ENCODE measurements around the gene PIP5K1C.

PIP5K1C gene

GRCh38 chr19:3611841-3612240, 88.4 kb downstream of the PIP5K1C start:
- no peak for DNase-seq (ENCODE audit: low read depth, low spot score)

DNA sequence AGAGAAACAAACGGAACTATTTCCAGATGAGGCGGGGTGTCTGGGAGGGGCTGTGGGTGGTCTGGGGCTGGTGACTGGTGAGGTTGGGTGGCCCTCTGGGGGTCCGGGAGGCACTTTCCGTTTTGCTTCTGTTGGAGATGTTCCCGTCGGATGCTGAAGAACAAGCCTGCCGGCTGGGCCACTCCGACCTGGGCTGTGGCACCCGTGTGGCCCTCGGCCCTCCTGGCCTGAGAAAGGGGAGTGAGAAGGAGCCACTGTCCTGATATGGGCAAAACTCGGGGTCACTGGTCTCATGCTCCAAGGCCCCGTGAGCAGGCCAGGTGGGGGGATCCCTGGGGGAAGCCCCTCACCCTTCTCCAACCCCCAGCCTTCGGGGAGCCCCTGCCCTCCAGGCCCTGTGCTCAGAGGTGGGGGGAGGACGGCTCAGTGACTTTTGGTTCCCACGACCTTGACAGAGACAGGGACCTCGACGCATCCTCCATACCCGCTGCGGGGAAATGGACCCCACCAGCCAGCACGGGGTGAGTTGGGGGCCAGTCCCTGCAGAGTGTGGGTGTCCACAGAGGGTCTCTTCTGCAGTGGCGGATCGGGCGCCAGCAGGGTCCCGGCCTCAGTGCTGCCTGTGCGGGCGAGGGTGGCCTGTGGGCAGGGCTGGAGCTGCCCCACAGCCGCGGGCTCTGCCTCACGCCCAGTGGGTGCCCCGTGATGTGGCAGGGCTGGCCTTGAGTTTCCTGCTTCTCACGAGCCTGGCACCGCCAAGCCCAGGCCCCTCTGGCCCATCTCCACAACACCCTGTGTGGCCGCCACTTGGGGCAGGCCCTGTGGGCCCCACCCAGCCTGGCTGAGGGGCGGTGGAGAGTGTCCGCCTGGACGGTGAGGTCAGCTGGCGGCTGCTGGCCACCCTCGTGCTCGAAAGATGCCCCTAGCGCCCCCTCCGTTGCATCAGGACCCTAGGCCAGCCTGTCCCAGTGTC, 89.2 kb downstream of the PIP5K1C start:
- no peak for DNase-seq (ENCODE audit: low read depth, low spot score)

DNA sequence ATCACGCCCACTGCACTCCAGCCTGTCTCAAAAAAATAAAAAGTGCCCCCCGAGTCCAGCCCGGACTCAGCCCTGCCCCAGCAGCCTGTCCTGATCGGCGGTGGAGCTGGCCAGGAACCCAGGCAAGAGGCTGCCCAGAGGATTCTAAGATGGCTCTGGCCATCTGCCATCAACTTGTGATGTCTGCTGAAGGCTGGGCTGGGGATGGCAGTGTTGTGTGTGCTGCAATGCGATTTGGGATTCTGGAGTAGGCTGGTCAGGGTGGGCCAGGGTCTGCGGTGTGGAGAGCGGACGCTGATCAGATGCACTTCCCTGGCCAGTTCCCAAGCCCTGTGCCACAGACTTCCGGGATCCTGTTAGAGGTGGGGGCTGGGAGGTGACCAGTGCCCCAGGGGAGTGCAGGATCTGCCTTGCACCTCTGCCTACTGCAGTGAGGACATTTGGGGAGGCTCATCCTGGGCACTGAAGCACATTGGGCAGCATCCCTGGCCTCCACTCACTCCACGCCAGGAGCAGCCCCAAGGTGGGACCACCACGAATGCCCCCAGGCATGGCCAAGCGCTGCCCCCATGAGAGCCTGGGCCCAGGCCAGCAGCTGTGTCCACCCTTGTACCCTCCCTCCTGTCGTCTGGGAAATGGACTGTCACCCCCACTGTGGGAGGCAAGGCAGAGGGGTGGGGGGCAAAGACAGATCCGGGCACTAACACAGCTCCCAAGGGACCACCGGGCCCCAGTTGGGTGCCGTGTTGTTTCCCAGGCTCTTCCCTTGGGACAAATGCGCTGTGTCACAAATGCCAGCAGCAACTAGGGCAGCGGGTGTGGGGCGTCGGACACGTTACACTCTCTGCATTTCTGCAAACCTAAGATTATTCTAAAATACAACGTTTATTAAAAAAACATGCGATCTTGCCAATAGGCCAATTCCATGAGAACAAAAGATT, 90.2 kb downstream of the PIP5K1C start:
- DNase-seq (ENCODE audit: low read depth, low spot score), result no peak

GRCh38 chr19:3608750-3609322, 91.4 kb downstream of the PIP5K1C start:
- peak; percentile 67 for DNase-seq (ENCODE audit: low read depth, low spot score)

DNA sequence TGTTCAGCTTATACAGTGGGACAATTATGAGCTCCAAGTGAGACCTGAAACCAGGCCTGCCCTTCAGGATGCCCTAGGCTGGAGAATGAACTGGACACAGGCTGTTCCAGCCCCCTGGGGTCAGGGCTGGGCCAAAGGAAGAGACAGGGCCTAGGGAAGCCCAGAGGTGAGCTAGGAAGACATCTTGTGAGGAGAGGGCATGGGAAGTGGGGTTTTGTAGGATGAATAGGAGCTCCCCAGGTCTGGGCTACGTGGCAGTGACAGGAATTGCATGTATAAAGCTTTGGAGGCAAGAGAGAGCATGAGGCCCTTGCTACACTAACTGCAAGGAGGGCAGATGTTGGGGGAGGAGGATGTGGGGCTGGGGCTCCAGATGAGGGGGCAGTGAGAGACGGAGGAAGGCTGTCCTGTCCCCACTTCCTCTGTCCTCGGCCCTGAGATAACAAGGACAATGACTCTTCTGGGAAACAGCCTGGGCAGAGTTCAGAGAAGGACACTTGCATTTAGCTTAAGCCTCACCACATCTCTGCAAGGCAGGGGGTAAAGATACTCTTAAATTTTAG, 92.1 kb downstream of the PIP5K1C start:
- no peak for DNase-seq (ENCODE audit: low read depth, low spot score)

- DNase-seq (ENCODE audit: low read depth, low spot score), result no peak
Measured at GRCh38 chr19:3607303-3608078, 92.8 kb downstream of the PIP5K1C start.

- DNase-seq (ENCODE audit: low read depth, low spot score), result no peak
Measured at GRCh38 chr19:3606690-3607289, 93.5 kb downstream of the PIP5K1C start, which contains the start of gene TBXA2R. TSS of gene TBXA2R (minus strand) at chr19:3606875. CDS start at chr19:3600634, 6,241 bp downstream.

DNA sequence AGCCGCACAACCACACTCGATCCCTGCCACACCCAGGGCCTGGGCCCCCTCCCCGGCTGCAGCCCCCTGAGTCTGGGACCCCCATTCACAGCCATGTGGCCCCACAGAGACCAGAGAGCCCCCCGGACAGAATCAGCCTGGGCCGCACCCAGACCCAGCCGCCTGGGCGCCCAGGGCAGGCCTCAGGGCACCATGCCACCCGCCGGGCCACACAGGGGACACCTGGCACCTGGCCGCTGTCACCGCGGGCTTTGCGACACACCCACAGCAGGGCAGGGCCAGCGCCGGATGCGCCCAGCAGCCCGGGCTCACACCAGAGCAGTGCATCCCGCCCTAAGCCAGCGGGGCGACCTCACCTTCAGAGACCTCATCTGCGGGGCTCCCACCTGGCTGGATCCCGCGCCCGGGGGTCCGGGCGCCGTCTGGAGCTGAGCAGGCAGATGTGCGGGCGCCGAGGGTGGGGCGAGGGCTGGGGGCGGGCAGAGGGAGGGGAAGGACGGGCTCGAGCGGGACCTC, 94.0 kb downstream of the PIP5K1C start:
- no peak for DNase-seq (ENCODE audit: low read depth, low spot score)

GRCh38 chr19:3605770-3606169, 94.5 kb downstream of the PIP5K1C start:
- DNase-seq (ENCODE audit: low read depth, low spot score), result no peak

DNA sequence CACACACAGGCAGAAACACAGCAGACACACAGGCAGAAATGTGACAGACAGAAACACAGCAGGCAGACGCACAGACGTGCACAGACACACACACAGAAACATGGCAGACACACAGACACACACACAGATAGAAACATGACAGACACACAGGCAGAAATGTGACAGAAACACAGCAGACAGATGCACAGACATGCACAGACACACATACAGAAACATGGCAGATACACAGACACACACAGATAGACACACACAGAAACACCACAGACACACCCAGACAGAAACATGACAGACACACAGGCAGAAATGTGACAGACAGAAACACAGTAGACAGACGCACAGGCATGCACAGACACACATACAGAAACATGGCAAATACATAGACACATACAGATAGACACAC, 94.9 kb downstream of the PIP5K1C start:
- no peak for DNase-seq (ENCODE audit: low read depth, low spot score)

DNA sequence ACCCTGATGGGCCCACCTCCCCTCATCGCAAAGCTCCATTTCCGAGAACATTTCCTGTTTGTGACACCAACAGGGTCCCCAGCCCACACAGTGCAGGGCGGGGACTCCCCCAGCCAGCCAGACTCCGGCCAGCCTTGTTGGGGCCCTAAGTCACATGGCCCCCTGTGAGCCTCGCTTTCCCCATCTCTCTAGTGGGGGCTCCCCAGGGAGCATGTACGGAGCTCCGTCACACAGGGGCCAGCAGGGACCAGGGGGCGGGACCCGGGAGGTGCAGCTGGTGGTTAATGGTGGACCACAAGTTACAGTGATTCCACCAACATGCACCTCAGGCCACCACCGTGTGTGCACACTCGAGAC, 95.3 kb downstream of the PIP5K1C start:
- DNase-seq (ENCODE audit: low read depth, low spot score), result no peak

GRCh38 chr19:3604227-3604986, 95.9 kb downstream of the PIP5K1C start:
- no peak for DNase-seq (ENCODE audit: low read depth, low spot score)

DNA sequence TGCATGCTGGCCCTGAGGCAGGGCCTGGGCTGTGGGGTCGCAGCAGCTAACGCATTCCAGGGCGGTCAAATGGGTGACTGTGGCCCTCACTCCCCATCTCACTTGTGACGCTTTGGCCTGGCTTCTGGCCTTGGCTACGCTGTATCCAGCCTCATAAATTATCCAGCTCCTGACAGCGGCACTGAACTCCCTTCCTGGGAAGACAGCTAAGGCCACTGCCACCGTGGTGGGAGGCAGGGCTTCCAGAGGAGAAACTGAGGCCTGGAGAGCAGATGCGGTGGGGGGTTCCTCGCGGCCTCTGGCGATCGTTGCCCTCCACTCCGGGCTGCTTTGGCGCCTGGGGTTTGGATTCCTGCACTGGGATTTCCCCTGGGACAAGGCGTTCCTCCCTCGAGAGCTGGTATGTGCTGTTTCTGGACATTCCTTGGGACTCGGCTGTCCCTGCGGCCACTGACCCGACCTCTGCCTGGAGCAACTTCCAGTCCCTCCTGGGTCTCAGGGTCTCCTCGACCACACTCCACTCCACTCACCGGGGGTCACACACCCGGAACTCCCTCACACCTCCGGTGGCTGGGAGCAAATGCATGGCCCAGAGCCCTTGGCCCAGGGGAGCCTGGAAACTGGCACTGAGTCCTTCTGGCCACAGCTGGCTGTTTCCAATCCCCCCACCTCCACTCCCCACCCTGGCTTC, 97.0 kb downstream of the PIP5K1C start:
- no peak for DNase-seq (ENCODE audit: low read depth, low spot score)

GRCh38 chr19:3601021-3601420, 99.2 kb downstream of the PIP5K1C start:
- no peak for DNase-seq (ENCODE audit: low read depth, low spot score)

GRCh38 chr19:3599776-3600187, 100.5 kb downstream of the PIP5K1C start:
- no peak for DNase-seq (ENCODE audit: low read depth, low spot score)

GRCh38 chr19:3595521-3596061, 104.7 kb downstream of the PIP5K1C start:
- DNase-seq (ENCODE audit: low read depth, low spot score), result no peak

GRCh38 chr19:3593156-3593555, 107.1 kb downstream of the PIP5K1C start:
- no peak for DNase-seq (ENCODE audit: low read depth, low spot score)

DNA sequence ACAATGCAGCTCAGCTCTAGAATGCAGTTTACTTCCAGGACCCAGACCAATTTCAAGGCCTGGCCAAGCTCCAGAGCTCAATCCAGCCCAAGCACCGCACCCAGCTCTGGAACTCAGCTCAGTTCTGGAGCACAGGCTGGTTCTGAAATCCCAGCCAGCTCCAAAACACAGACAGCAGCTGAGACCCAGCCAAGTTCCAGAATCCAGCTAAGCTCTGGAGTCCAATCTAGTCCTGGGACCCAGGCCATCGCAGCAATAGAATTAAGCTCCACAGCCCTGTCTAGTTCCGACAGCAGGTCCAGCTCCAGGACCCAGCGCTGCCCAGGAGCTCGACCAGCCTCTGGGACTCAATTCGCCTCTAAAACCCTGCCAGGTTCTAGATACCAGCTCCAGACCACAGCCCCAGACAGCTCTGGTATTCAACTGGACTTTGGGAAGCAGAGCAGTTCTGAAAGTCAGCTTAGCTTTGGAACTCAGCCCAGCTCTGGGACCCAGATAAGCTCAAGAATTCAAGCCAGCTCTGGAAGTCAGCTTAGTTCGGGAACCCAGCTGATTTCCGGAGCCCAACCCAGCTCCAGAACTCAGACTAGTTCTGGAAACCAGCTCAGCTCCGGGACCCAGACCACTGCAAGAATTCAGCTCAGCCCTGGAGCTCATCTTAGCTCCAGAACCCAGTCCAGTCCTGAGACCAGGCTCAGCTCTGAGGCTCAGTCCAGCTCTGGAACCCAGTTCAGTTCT, 108.2 kb downstream of the PIP5K1C start:
- no peak for DNase-seq (ENCODE audit: low read depth, low spot score)

All from smooth muscle cell of the brain vasculature (primary cell).